NCI-H187 (cell line): Measurements from ENCODE around the gene GRK5.

Source experiments
- DNase-seq, 2 experiments: peaks; one replicate each; lab custom pipeline; 2025; lab: John Stamatoyannopoulos, UW

GRK5 gene

GRCh38 chr10:119341459-119342301, 134.3 kb downstream of the GRK5 start:
- DNase-seq: no peak

DNA sequence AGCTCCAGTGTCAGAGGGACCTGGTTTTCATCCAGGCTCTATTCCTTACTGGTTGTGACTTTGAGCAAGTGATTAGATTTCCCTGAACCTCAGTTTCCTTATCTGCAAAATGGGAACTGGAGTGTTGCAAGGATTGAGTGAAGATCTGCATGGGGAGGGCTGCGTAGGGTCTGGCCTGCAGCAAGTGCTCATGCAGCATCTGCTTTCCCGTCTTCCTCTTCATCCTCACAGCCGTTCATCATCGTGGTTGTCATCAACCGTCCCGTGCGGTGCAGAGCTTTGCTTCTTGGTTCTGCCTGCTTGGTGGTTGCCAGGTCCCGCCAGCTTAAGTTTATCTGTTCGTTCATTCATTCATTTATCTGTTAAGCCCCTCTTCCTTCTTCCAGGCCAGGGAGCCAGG, 135.0 kb downstream of the GRK5 start:
- no peak for DNase-seq

DNA sequence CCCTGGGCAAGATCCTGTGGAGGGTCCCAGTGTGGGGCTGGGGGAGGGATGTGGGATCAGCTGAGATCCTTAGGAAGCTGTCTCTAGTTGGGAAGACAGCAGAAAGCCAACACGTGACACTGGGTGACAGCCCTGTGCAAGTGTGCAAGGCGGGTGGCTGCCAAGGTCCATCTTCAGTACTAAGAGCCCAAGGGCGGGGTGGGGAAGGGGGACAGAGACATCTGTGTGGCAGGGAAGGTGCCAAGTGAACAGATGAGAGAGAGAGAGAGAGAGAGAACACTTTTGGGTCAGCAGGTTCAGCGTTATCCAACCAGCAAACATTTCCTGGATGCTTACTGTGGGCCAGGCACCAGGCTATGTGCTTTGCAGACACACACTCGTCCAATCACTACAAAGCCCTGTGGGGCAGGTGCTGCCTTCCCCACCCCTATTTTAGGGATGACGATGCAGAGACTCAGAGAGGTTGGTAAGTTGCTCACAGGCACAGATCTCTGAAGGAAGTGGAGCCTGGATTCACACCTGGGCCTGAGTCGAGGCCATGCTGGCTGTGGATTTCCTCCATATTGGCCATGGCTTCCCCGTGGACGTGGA, 135.7 kb downstream of the GRK5 start:
- no peak for DNase-seq

DNA sequence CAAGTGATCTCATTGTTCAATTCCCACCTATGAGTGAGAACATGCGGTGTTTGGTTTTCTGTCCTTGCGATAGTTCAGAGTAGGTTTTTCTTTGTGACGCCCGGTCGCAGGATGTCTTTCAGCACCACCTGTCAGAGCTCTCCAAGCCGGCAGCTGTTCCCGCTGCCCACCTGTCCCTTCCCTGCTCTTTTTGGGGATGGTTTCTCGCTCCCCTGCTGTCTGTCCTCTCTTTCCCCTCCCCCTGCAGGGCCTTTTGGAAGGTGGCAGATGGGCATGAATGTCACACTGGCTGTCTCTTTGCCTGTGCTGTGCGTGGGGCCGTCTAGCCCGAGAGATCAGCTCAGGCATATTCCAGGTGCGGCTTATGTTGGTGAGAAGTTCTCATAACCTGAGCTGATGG, 137.0 kb downstream of the GRK5 start:
- no peak for DNase-seq

GRCh38 chr10:119346095-119346832, 138.9 kb downstream of the GRK5 start:
- DNase-seq: no peak

DNA sequence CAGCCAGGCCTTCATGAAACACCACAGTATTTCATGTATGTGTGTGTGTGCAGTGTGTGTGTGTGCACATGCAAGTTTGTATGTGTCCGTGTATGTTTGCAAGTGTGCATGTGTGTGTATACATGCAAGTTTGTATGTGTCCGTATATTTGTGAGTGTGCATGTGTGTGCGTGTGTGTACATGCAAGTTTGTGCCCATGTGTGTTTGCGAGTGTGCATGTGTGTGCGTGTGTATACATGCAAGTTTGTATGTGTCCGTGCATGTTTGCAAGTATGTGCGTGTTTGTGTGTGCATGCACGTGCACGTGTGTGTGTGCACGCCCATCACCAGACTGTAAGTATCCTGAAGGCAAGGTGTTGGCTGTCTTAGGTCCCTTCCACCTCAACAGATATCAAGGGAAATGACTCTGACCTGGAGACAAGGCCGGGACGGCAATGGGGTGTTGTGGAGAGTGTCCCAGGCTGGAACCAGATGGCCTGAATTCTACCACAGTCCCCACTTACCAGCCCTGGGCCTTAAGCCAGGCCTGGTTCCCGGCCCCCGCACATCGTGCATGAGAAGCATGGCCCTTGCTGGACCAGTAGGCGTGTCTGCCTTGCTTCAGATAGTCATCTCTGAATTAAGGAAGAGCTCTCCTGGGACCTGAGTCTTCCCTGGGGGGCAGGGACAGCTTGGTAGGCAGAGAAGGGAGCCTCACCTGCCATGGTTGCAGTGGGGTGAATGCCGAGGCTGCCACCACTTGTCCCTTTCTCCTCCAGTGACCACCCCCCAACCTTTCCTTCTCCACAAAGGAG, 140.0 kb downstream of the GRK5 start:
- no peak for DNase-seq

GRCh38 chr10:119348106-119348505, 140.7 kb downstream of the GRK5 start:
- no peak for DNase-seq

- DNase-seq: no peak
These were observed 141.3 kb downstream of the GRK5 start for GRCh38 chr10:119348516-119349240.

- DNase-seq: no peak
These were observed 142.0 kb downstream of the GRK5 start for GRCh38 chr10:119349341-119349740.

- no peak for DNase-seq
These were observed 142.6 kb downstream of the GRK5 start for GRCh38 chr10:119349937-119350501.

DNA sequence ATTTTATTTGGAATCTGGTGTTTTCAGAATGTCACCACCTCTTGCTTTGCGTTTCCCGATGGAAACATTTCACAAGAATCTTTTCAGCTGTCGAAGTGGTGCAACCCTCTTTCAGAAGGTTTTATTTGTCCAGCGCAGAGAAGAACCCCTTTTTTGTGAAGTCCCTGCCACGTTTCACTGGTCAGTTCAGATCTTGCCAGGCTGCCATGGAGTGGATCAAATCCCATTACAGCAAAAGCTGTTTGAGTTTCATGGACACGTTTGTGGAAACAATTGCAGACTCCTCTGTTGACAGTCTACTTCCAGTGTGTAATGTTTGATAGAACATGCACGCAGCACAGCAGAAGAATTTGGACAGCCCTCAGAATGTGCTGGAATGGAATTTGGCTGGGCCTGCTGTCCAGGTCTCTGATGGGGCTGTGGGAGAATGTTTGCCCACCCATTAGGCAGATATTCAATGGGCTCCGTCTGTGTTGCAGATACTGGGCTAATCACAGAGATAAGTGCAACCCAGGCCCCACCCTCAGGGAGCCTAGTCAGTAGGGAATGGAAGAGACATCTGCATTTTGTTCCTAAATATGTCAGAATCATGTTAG, 143.2 kb downstream of the GRK5 start:
- no peak for DNase-seq

DNA sequence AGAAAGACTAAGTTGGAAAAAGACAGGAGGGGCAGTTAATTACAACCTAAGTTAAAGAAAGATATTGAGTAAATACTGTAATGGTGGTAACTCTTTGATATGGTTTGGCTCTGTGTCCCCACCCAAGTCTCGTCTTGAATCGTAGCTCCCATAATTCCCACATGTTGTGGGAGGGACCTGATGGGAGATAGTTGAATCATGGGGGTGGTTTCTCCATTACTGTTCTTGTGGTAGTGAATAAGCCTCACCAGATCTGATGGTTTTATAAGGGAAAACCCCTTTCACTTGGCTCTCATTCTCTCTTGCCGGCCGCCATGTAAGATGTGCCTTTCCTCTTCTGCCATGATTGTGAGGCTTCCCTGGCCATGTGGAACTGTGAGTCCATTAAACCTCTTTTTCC, 143.8 kb downstream of the GRK5 start:
- no peak for DNase-seq

DNA sequence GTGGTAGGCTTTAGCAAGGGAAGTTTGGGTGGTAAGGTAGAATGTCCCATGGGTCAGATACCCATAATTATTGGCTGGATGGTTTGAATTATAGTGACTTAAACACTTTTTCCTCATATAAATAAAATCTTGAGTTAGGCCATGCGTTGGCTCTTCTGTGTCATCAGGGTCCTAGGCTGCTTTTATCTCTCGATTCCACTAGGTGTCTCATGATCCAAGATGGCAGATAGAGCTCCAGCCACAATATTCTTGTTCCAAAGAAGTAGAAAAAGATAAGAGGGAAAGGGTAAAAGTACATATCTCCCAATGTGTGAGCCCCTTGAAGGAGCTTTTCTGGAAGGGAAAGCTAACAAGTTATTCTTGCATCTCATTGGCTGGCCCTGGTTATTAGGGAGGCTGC, 144.7 kb downstream of the GRK5 start:
- DNase-seq: no peak

DNA sequence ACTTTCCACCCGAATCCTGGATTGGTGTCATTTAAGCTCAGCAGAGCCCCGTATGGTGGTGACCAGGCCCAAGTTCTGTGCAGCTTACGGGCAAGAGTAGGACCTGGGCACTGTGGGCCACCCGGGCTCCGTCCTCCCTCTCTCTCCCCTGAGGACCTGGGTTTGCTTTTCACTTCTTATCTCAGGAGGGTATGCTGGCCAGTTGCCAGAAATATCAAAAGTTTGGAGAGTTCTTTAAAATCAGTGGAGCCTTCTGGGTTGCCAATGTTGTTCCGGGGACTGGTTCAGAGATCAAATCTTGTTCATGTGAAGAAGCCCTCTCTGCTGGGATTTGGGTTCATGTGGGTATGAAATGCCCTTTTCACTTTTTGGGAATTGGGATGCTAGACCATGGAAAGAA, 145.4 kb downstream of the GRK5 start:
- no peak for DNase-seq

- DNase-seq: no peak
These were observed 146.1 kb downstream of the GRK5 start for GRCh38 chr10:119353421-119353820.

GRCh38 chr10:119355930-119356329, 148.6 kb downstream of the GRK5 start:
- DNase-seq: no peak

- no peak for DNase-seq
These were observed 150.2 kb downstream of the GRK5 start for GRCh38 chr10:119357412-119358151.

DNA sequence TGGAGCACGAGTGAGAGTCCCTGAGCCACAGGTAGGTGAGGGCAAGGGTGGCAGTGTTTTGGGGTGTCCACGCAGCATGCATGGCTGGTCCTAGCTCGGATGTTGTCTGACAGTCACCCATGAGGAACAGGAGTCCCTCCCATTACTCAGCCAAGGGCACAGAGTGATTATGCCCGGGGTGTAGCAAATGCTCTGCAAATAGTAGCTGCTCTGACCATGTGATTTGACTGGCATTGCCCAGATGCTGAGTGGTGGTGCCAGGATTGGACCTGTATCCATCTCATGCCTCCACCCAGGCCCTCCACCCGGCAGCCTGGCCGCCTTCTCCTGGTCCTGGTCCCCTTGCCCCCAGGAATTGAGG, 150.8 kb downstream of the GRK5 start:
- DNase-seq: no peak

DNA sequence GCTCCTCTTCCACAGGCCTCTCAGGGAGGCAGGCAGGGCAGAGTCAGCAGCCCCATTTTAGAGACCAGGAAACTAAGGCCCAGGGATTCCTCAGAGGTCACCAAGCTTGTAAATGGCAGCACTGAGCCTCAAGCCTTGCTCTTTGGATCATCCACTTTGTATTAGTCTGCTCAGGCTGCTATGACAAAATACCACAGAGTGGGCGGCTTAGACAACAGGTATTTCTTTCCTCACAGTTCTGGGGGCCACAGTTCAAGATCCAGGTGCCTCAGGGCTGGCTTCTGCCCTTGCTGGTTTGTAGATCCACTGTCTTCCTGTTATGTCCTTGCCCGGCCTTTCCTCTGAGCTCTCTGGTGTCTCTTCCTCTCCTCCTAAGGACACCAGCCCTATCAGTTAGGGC, 151.2 kb downstream of the GRK5 start:
- DNase-seq: no peak

- no peak for DNase-seq
These were observed 151.7 kb downstream of the GRK5 start for GRCh38 chr10:119359025-119359424.
